Measurements from ENCODE around the gene ZMIZ1. TPM values are rescaled to one million over a fixed set of nuclear protein-coding genes. Genes with fewer than 3 reads are reported as not detected.

Gene ZMIZ1
- total RNA-seq, 2 experiments from 2014 or later: 14.6 to 15.5 TPM

GRCh38 chr10:79189853-79190435 is 121.2 kb downstream of the ZMIZ1 start:
- no peaks in the 10 kb centered on the region for H3K9me3 Mint-ChIP-seq
- H3K27me3 Mint-ChIP-seq: no peaks in the 10 kb centered on the region
- no peaks in the 10 kb centered on the region for H3K4me1 Mint-ChIP-seq (ENCODE audit: low read depth)
- no peaks in the 10 kb centered on the region for H3K36me3 Mint-ChIP-seq (ENCODE audit: low read depth)
- Histone ChIP-seq H3K27me3 (ENCODE audit: control insufficient read depth in 1 of 2, insufficient read depth in 2 of 2, low read length in 2 of 2) (no peaks in the 10 kb centered on the region), H3K4me1 (ENCODE audit: insufficient read depth, low read length) (no peaks in the 10 kb centered on the region), H3K4me3 (ENCODE audit: low read length) (no peak overlapping the region), H3K36me3 (ENCODE audit: insufficient read depth, low read length) (no peaks in the 10 kb centered on the region), H3K27ac (ENCODE audit: low read depth in 1 of 2, low read length in 2 of 2) (no peak overlapping the region), H3K9me3 (ENCODE audit: control insufficient read depth in 1 of 2, insufficient read depth in 1 of 2, low read length in 2 of 2) (peaks cover 0 to 14% of the 10 kb centered on the region in 2 experiments)
- ATAC-seq (ENCODE audit: poor library complexity) (no peak), DNase-seq (no peak)
- no peak overlapping the region for H3K4me3 Mint-ChIP-seq
- no peak overlapping the region for H3K27ac Mint-ChIP-seq
- POLR2A ChIA-PET: no interaction called here
- intact Hi-C loops (cut with DNase I, micrococcal nuclease): loop anchor here in 1 of 2 experiments (10.0 kb wide), 2 partner anchors 585 to 675 kb away; no protein-coding TSS in a partner anchor
- CTCF ChIA-PET: interaction anchor here (2.1 kb wide), 1 partner anchor 1143 kb away, joined by 5 read pairs; no protein-coding TSS in a partner anchor
- TF ChIP-seq CTCF (IDR thresholded peaks at IDR 0.05): no peak

GRCh38 chr10:79190740-79191261 is 122.0 kb downstream of the ZMIZ1 start:
- Mint-ChIP-seq H3K27me3 (no peaks in the 10 kb centered on the region), H3K36me3 (ENCODE audit: low read depth) (no peaks in the 10 kb centered on the region), H3K4me1 (ENCODE audit: low read depth) (no peaks in the 10 kb centered on the region), H3K27ac (no peak overlapping the region), H3K9me3 (no peaks in the 10 kb centered on the region), H3K4me3 (no peak overlapping the region)
- ATAC-seq (ENCODE audit: poor library complexity) (no peak), DNase-seq (no peak)
- intact Hi-C loops (cut with DNase I, micrococcal nuclease): loop anchor here in 1 of 2 experiments (10.0 kb wide), 2 partner anchors 586 to 676 kb away; no protein-coding TSS in a partner anchor
- ChIA-PET CTCF (interaction anchor here (0.6 to 2.1 kb wide), 2 partner anchors 1142 to 1143 kb away, joined by 3 to 5 read pairs; no protein-coding TSS in a partner anchor), POLR2A (interaction anchor here (1.0 kb wide), 1 partner anchor 887 kb away, joined by 3 read pairs; no protein-coding TSS in a partner anchor)
- no peaks in the 10 kb centered on the region for H3K27me3 ChIP-seq (ENCODE audit: control insufficient read depth in 1 of 2, insufficient read depth in 2 of 2, low read length in 2 of 2)
- H3K4me3 ChIP-seq (ENCODE audit: low read length): no peak overlapping the region
- no peak overlapping the region for H3K27ac ChIP-seq (ENCODE audit: low read depth in 1 of 2, low read length in 2 of 2)
- H3K36me3 ChIP-seq (ENCODE audit: insufficient read depth, low read length): no peaks in the 10 kb centered on the region
- peaks cover 0 to 14% of the 10 kb centered on the region in 2 experiments for H3K9me3 ChIP-seq (ENCODE audit: control insufficient read depth in 1 of 2, insufficient read depth in 1 of 2, low read length in 2 of 2)
- no peak for TF ChIP-seq CTCF (IDR thresholded peaks at IDR 0.05)
- peaks cover 7% of the 10 kb centered on the region for H3K4me1 ChIP-seq (ENCODE audit: insufficient read depth, low read length)

- TF ChIP-seq CTCF (IDR thresholded peaks at IDR 0.05): no peak
- Mint-ChIP-seq H3K4me3 (no peak overlapping the region), H3K27me3 (no peaks in the 10 kb centered on the region), H3K4me1 (ENCODE audit: low read depth) (no peaks in the 10 kb centered on the region), H3K27ac (no peak overlapping the region), H3K9me3 (no peaks in the 10 kb centered on the region), H3K36me3 (ENCODE audit: low read depth) (no peaks in the 10 kb centered on the region)
- CTCF ChIA-PET: interaction anchor here (1.6 kb wide), 1 partner anchor 1145 kb away, joined by 6 read pairs; no protein-coding TSS in a partner anchor
- POLR2A ChIA-PET: no interaction called here
- Histone ChIP-seq H3K9me3 (ENCODE audit: control insufficient read depth in 1 of 2, insufficient read depth in 1 of 2, low read length in 2 of 2) (peaks cover 0 to 14% of the 10 kb centered on the region in 2 experiments), H3K4me1 (ENCODE audit: insufficient read depth, low read length) (peaks cover 10% of the 10 kb centered on the region), H3K4me3 (ENCODE audit: low read length) (no peak overlapping the region), H3K27me3 (ENCODE audit: control insufficient read depth in 1 of 2, insufficient read depth in 2 of 2, low read length in 2 of 2) (no peaks in the 10 kb centered on the region), H3K36me3 (ENCODE audit: insufficient read depth, low read length) (no peaks in the 10 kb centered on the region), H3K27ac (ENCODE audit: low read depth in 1 of 2, low read length in 2 of 2) (no peak overlapping the region)
- ATAC-seq (ENCODE audit: poor library complexity) (no peak), DNase-seq (no peak)
- intact Hi-C loops (cut with DNase I, micrococcal nuclease): loop anchor here in 1 of 2 experiments (10.0 kb wide), 2 partner anchors 587 to 677 kb away; no protein-coding TSS in a partner anchor
Observed at GRCh38 chr10:79191951-79192676, 123.3 kb downstream of the ZMIZ1 start.

Data from CD4-positive, alpha-beta T cell (primary cell).